Caki2 (cell line): Measurements from ENCODE around the gene IPO8. TPM values are rescaled to one million over a fixed set of nuclear protein-coding genes. Genes with fewer than 3 reads are reported as not detected.
"Not testable (repeated sequence)": the region's sequence is repeated elsewhere in the genome, so short reads cannot be mapped to it uniquely, and the experiment has no call there.

Experiments used
- DNase-seq: peaks from one replicate; pipeline ENCODE4 v3.0.0-alpha.2; 2015; ENCODE audit warnings: low read depth
- in situ Hi-C: cut with HindIII; loops from 2 replicates; pipeline ENCODE4 v1.10.0; 2016; ENCODE audit warnings: low sequenced_read_pairs, low pct_unique_long_range_greater_than_20kb, mixed read lengths
- total RNA-seq: library from RNA; depleted of rRNA; stranded (reverse); fragments of >200 nt; shearing (Covaris generic); gene quantifications from 2 replicates; pipeline ENCODE4 v1.2.3, GENCODE V29; 2014; ENCODE audit warnings: low replicate concordance

IPO8 gene
- total RNA-seq, 1 experiment from 2014 or later, result 11.3 TPM

- in situ Hi-C loops, result not testable (repeated sequence)
These were observed 73.9 kb downstream of the IPO8 start for GRCh38 chr12:30621663-30622241.

GRCh38 chr12:30617346-30618016 lies 78.2 kb downstream of the IPO8 start:
- in situ Hi-C loops, result no loop called here
- no peak for DNase-seq

More at GRCh38 chr12:30621663-30622241, 73.9 kb downstream of the IPO8 start:
- not testable (repeated sequence) for DNase-seq

- DNase-seq, result no peak
- in situ Hi-C loops, result no loop called here
These were observed 81.6 kb downstream of the IPO8 start for GRCh38 chr12:30614031-30614430.

GRCh38 chr12:30613119-30613830 lies 82.4 kb downstream of the IPO8 start:
- in situ Hi-C loops, result no loop called here
- DNase-seq, result peak; percentile 23

- in situ Hi-C loops, result no loop called here
- no peak for DNase-seq
These were observed 85.0 kb downstream of the IPO8 start for GRCh38 chr12:30610718-30611117.

- DNase-seq, in situ Hi-C loops: not testable (repeated sequence)
These were observed 85.8 kb downstream of the IPO8 start for GRCh38 chr12:30609819-30610218.

GRCh38 chr12:30604302-30604701 lies 91.4 kb downstream of the IPO8 start:
- DNase-seq, in situ Hi-C loops: not testable (repeated sequence)

GRCh38 chr12:30603129-30603528 lies 92.5 kb downstream of the IPO8 start:
- in situ Hi-C loops, result no loop called here
- DNase-seq, result no peak

GRCh38 chr12:30602678-30603077 lies 93.0 kb downstream of the IPO8 start:
- in situ Hi-C loops, result no loop called here
- DNase-seq, result no peak

GRCh38 chr12:30599608-30600007 lies 96.1 kb downstream of the IPO8 start:
- DNase-seq, result no peak
- in situ Hi-C loops, result no loop called here

- in situ Hi-C loops, result no loop called here
- no peak for DNase-seq
These were observed 96.8 kb downstream of the IPO8 start for GRCh38 chr12:30598889-30599288.

GRCh38 chr12:30595742-30596141 lies 99.9 kb downstream of the IPO8 start:
- in situ Hi-C loops, result no loop called here
- no peak for DNase-seq

- in situ Hi-C loops, result no loop called here
These were observed 101.2 kb downstream of the IPO8 start for GRCh38 chr12:30594509-30594908.

GRCh38 chr12:30588572-30588971 lies 107.1 kb downstream of the IPO8 start:
- DNase-seq, in situ Hi-C loops: not testable (repeated sequence)

More at GRCh38 chr12:30594509-30594908, 101.2 kb downstream of the IPO8 start:
- DNase-seq, result no peak

GRCh38 chr12:30587782-30588181 lies 107.9 kb downstream of the IPO8 start:
- in situ Hi-C loops, result no loop called here
- DNase-seq, result no peak

GRCh38 chr12:30585877-30586276 lies 109.8 kb downstream of the IPO8 start:
- in situ Hi-C loops, result no loop called here

GRCh38 chr12:30582943-30583342 lies 112.7 kb downstream of the IPO8 start:
- DNase-seq, result no peak
- in situ Hi-C loops, result no loop called here

More at GRCh38 chr12:30585877-30586276, 109.8 kb downstream of the IPO8 start:
- no peak for DNase-seq

- no peak for DNase-seq
- in situ Hi-C loops, result no loop called here
These were observed 115.3 kb downstream of the IPO8 start for GRCh38 chr12:30580344-30580743.
